ENCODE results near the gene SLC8A3. TPM values are rescaled to one million over a fixed set of nuclear protein-coding genes. Genes with fewer than 3 reads are reported as not detected.

The SLC8A3 gene
- polyA plus RNA-seq, 1 of the 3 experiments (the other 2 are of a cell fraction), result 0.26 TPM

- peaks cover 0 to 9% of the 10 kb centered on the region in 2 experiments; a peak in 1 of 4 replicates for H3K4me1 ChIP-seq (ENCODE audit: control insufficient read depth in 1 of 2, insufficient read depth in 2 of 2, low read depth in 1 of 2, low read length in 1 of 2)
- H3K9me2 ChIP-seq, result no peaks in the 10 kb centered on the region
- H3K9me3 ChIP-seq, result no peaks in the 10 kb centered on the region
- no peak overlapping the region for H2AFZ ChIP-seq (ENCODE audit: low read depth)
- no peaks in the 10 kb centered on the region for H3K27me3 ChIP-seq (ENCODE audit: insufficient read depth)
- H4K20me1 ChIP-seq (ENCODE audit: insufficient read depth), result no peaks in the 10 kb centered on the region
- H3K4me2 ChIP-seq, result no peak overlapping the region
- CTCF ChIA-PET, result interaction anchor here (4.3 kb wide), 1 partner anchor 22 kb away, joined by 16 read pairs; no protein-coding TSS in a partner anchor
- TF ChIP-seq, protein P1, sequence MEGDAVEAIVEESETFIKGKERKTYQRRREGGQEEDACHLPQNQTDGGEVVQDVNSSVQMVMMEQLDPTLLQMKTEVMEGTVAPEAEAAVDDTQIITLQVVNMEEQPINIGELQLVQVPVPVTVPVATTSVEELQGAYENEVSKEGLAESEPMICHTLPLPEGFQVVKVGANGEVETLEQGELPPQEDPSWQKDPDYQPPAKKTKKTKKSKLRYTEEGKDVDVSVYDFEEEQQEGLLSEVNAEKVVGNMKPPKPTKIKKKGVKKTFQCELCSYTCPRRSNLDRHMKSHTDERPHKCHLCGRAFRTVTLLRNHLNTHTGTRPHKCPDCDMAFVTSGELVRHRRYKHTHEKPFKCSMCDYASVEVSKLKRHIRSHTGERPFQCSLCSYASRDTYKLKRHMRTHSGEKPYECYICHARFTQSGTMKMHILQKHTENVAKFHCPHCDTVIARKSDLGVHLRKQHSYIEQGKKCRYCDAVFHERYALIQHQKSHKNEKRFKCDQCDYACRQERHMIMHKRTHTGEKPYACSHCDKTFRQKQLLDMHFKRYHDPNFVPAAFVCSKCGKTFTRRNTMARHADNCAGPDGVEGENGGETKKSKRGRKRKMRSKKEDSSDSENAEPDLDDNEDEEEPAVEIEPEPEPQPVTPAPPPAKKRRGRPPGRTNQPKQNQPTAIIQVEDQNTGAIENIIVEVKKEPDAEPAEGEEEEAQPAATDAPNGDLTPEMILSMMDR (IDR thresholded peaks at IDR 0.05), result no peak
- no peak for TF ChIP-seq RAD21 (IDR thresholded peaks at IDR 0.05; ENCODE audit: low read length)
- TF ChIP-seq GATA2 (CRISPR knock-in tag; IDR thresholded peaks at IDR 0.05), result no peak
- no peak for TF ChIP-seq POLR2AphosphoS5 (IDR thresholded peaks at IDR 0.05; ENCODE audit: low read depth, low read length)
- no peak for TF ChIP-seq TAF1 (IDR thresholded peaks at IDR 0.05; ENCODE audit: borderline replicate concordance, low read depth, low read length)
- no peak for TF ChIP-seq RXRA (IDR thresholded peaks at IDR 0.05; ENCODE audit: borderline replicate concordance, low read depth)
- TF ChIP-seq FOXM1 (IDR thresholded peaks at IDR 0.05; ENCODE audit: low read depth), result no peak
- no peak for TF ChIP-seq SIN3A (IDR thresholded peaks at IDR 0.05; ENCODE audit: borderline replicate concordance, low read depth, low read length)
- TF ChIP-seq TEAD4 (IDR thresholded peaks at IDR 0.05; ENCODE audit: borderline replicate concordance, insufficient read depth), result no peak
- TF ChIP-seq MAX (IDR thresholded peaks at IDR 0.05; ENCODE audit: low read depth), result no peak
- TF ChIP-seq FOSL2 (IDR thresholded peaks at IDR 0.05; ENCODE audit: borderline replicate concordance, low read depth), result no peak
- no peak for TF ChIP-seq YY1 (IDR thresholded peaks at IDR 0.05; ENCODE audit: low read depth)
- TF ChIP-seq USF1 (IDR thresholded peaks at IDR 0.05; ENCODE audit: borderline replicate concordance, low read depth), result no peak
- no peak for TF ChIP-seq ELF1 (IDR thresholded peaks at IDR 0.05)
- TF ChIP-seq USF2 (IDR thresholded peaks at IDR 0.05; ENCODE audit: borderline replicate concordance, low read depth, low read length), result no peak
- TF ChIP-seq MXI1 (IDR thresholded peaks at IDR 0.05; ENCODE audit: low read depth, low read length), result no peak
- TF ChIP-seq TCF12 (IDR thresholded peaks at IDR 0.05), result no peak
- TF ChIP-seq JUND (IDR thresholded peaks at IDR 0.05), result no peak
- H3F3A ChIP-seq (replicated peaks; ENCODE audit: insufficient read depth), result no peaks in the 10 kb centered on the region
- H3K4me3 ChIP-seq (ENCODE audit: low read depth in 2 of 2, low read length in 1 of 2), result no peak overlapping the region
- no peak overlapping the region for H3K9ac ChIP-seq
- no peaks in the 10 kb centered on the region for H3K36me3 ChIP-seq (replicated peaks in 1 of 2; ENCODE audit: control insufficient read depth in 1 of 2, insufficient read depth in 2 of 2, low read length in 1 of 2)
- WGBS (ENCODE audit: low lambda C conversion rate), result 18% methylated on average over 5 of the region's 5 CpGs
- POLR2A ChIA-PET, result no interaction called here
- no peaks in the 10 kb centered on the region for H3K79me2 ChIP-seq (ENCODE audit: insufficient read depth)
- no peak for DNase-seq
- H3K27ac ChIP-seq (ENCODE audit: low read depth in 2 of 2, low read length in 1 of 2), result no peak overlapping the region
Measured at GRCh38 chr14:70005281-70005805, 183.4 kb downstream of the SLC8A3 start.

Data from SK-N-SH (cell line).